Activated naive CD4-positive, alpha-beta T cell treated with anti-CD3 and anti-CD28 coated beads, Interleukin-2, amount 50 U/mL, for 24 hours (primary cell): ENCODE measurements around the gene PTBP1.

Source experiments
- H3K27ac Mint-ChIP-seq: one replicate; pipeline ENCODE4 v1.8.0; 2021; ENCODE audit warnings: mild to moderate bottlenecking, mixed read lengths
- H3K27me3 Mint-ChIP-seq: one replicate; pipeline ENCODE4 v1.8.0; 2021; ENCODE audit warnings: mixed read lengths
- H3K36me3 Mint-ChIP-seq: one replicate; pipeline ENCODE4 v1.8.0; 2021; ENCODE audit warnings: mixed read lengths
- H3K4me1 Mint-ChIP-seq: one replicate; pipeline ENCODE4 v1.8.0; 2021; ENCODE audit warnings: mixed read lengths
- H3K4me3 Mint-ChIP-seq: one replicate; pipeline ENCODE4 v1.8.0; 2021; ENCODE audit warnings: mild to moderate bottlenecking, mixed read lengths
- H3K9me3 Mint-ChIP-seq: one replicate; pipeline ENCODE4 v1.8.0; 2021; ENCODE audit warnings: mixed read lengths

PTBP1 gene

GRCh38 chr19:788686-788982 is 8.6 kb upstream of the PTBP1 start:
- no peaks in the 10 kb centered on the region for H3K9me3 Mint-ChIP-seq
- H3K27ac Mint-ChIP-seq = no peak overlapping the region
- H3K4me3 Mint-ChIP-seq = no peak overlapping the region
- H3K36me3 Mint-ChIP-seq = no peaks in the 10 kb centered on the region
- no peaks in the 10 kb centered on the region for H3K4me1 Mint-ChIP-seq
- no peaks in the 10 kb centered on the region for H3K27me3 Mint-ChIP-seq

- Mint-ChIP-seq H3K9me3 (no peaks in the 10 kb centered on the region), H3K36me3 (no peaks in the 10 kb centered on the region), H3K4me3 (no peak overlapping the region), H3K4me1 (no peaks in the 10 kb centered on the region), H3K27me3 (no peaks in the 10 kb centered on the region), H3K27ac (no peak overlapping the region)
Observed at GRCh38 chr19:788983-789700, 8.1 kb upstream of the PTBP1 start.

GRCh38 chr19:789701-790060 is 7.6 kb upstream of the PTBP1 start:
- no peak overlapping the region for H3K4me3 Mint-ChIP-seq
- H3K36me3 Mint-ChIP-seq = no peaks in the 10 kb centered on the region
- no peak overlapping the region for H3K27ac Mint-ChIP-seq
- no peaks in the 10 kb centered on the region for H3K27me3 Mint-ChIP-seq
- H3K9me3 Mint-ChIP-seq = no peaks in the 10 kb centered on the region
- no peaks in the 10 kb centered on the region for H3K4me1 Mint-ChIP-seq

- Mint-ChIP-seq H3K36me3 (no peaks in the 10 kb centered on the region), H3K9me3 (no peaks in the 10 kb centered on the region), H3K27me3 (no peaks in the 10 kb centered on the region), H3K4me1 (no peaks in the 10 kb centered on the region), H3K27ac (no peak overlapping the region), H3K4me3 (no peak overlapping the region)
Observed at GRCh38 chr19:791007-791566, 6.2 kb upstream of the PTBP1 start.

GRCh38 chr19:791567-792305 is 5.5 kb upstream of the PTBP1 start:
- peaks cover 2% of the 10 kb centered on the region for H3K4me1 Mint-ChIP-seq
- no peaks in the 10 kb centered on the region for H3K9me3 Mint-ChIP-seq
- H3K36me3 Mint-ChIP-seq = no peaks in the 10 kb centered on the region
- H3K27me3 Mint-ChIP-seq = no peaks in the 10 kb centered on the region
- H3K4me3 Mint-ChIP-seq = no peak overlapping the region
- H3K27ac Mint-ChIP-seq = peak overlapping the region; percentile 35

- H3K36me3 Mint-ChIP-seq = no peaks in the 10 kb centered on the region
- H3K27me3 Mint-ChIP-seq = no peaks in the 10 kb centered on the region
- H3K4me1 Mint-ChIP-seq = peaks cover 4% of the 10 kb centered on the region
- H3K4me3 Mint-ChIP-seq = no peak overlapping the region
- H3K9me3 Mint-ChIP-seq = no peaks in the 10 kb centered on the region
- no peak overlapping the region for H3K27ac Mint-ChIP-seq
Observed at GRCh38 chr19:792306-792885, 4.9 kb upstream of the PTBP1 start.

GRCh38 chr19:793806-794205 is 3.4 kb upstream of the PTBP1 start:
- H3K36me3 Mint-ChIP-seq = peaks cover 3% of the 10 kb centered on the region
- peaks cover 4% of the 10 kb centered on the region for H3K4me1 Mint-ChIP-seq
- no peak overlapping the region for H3K27ac Mint-ChIP-seq
- H3K4me3 Mint-ChIP-seq = no peak overlapping the region
- no peaks in the 10 kb centered on the region for H3K27me3 Mint-ChIP-seq
- no peaks in the 10 kb centered on the region for H3K9me3 Mint-ChIP-seq

- Mint-ChIP-seq H3K4me1 (peaks cover 15% of the 10 kb centered on the region), H3K27me3 (no peaks in the 10 kb centered on the region), H3K27ac (no peak overlapping the region), H3K9me3 (no peaks in the 10 kb centered on the region), H3K36me3 (peaks cover 11% of the 10 kb centered on the region), H3K4me3 (no peak overlapping the region)
Observed at GRCh38 chr19:795073-795611, 2.1 kb upstream of the PTBP1 start.

GRCh38 chr19:795691-796581 is 1.3 kb upstream of the PTBP1 start:
- peaks cover 21% of the 10 kb centered on the region for H3K4me1 Mint-ChIP-seq
- H3K9me3 Mint-ChIP-seq = no peaks in the 10 kb centered on the region
- no peaks in the 10 kb centered on the region for H3K27me3 Mint-ChIP-seq
- H3K4me3 Mint-ChIP-seq = peak overlapping the region; percentile 23
- H3K27ac Mint-ChIP-seq = no peak overlapping the region
- H3K36me3 Mint-ChIP-seq = peaks cover 11% of the 10 kb centered on the region

GRCh38 chr19:797528-798414 is 519 bp downstream of the PTBP1 start:
- Mint-ChIP-seq H3K9me3 (no peaks in the 10 kb centered on the region), H3K4me1 (peaks cover 34% of the 10 kb centered on the region)

GRCh38 chr19:798415-799075 is 1.3 kb downstream of the PTBP1 start:
- Mint-ChIP-seq H3K4me1 (peaks cover 39% of the 10 kb centered on the region), H3K27me3 (no peaks in the 10 kb centered on the region), H3K4me3 (peak overlapping the region; percentile 88), H3K9me3 (no peaks in the 10 kb centered on the region), H3K27ac (peak overlapping the region; percentile 95), H3K36me3 (peaks cover 11% of the 10 kb centered on the region)

More at GRCh38 chr19:797528-798414, 519 bp downstream of the PTBP1 start:
- Mint-ChIP-seq H3K27me3 (no peaks in the 10 kb centered on the region), H3K36me3 (peaks cover 11% of the 10 kb centered on the region), H3K4me3 (peak overlapping the region; percentile 98), H3K27ac (peak overlapping the region; percentile 92)

GRCh38 chr19:799076-799881 is 2.0 kb downstream of the PTBP1 start:
- Mint-ChIP-seq H3K4me1 (peaks cover 39% of the 10 kb centered on the region), H3K36me3 (peaks cover 11% of the 10 kb centered on the region), H3K27me3 (no peaks in the 10 kb centered on the region), H3K4me3 (peak overlapping the region; percentile 88), H3K27ac (peak overlapping the region; percentile 95), H3K9me3 (no peaks in the 10 kb centered on the region)

GRCh38 chr19:800360-801029 is 3.2 kb downstream of the PTBP1 start:
- Mint-ChIP-seq H3K4me3 (peak overlapping the region; percentile 88), H3K27ac (peak overlapping the region; percentile 95), H3K9me3 (no peaks in the 10 kb centered on the region), H3K27me3 (no peaks in the 10 kb centered on the region), H3K36me3 (peaks cover 13% of the 10 kb centered on the region), H3K4me1 (peaks cover 39% of the 10 kb centered on the region)
